Dedifferentiated amniotic fluid mesenchymal stem cell (primary cell): ENCODE measurements around the gene SPON2.

Experiments
- DNase-seq: peaks from one replicate; pipeline ENCODE4 v3.0.0-alpha.2; 2016; ENCODE audit errors: extremely low spot score

The SPON2 gene

DNA sequence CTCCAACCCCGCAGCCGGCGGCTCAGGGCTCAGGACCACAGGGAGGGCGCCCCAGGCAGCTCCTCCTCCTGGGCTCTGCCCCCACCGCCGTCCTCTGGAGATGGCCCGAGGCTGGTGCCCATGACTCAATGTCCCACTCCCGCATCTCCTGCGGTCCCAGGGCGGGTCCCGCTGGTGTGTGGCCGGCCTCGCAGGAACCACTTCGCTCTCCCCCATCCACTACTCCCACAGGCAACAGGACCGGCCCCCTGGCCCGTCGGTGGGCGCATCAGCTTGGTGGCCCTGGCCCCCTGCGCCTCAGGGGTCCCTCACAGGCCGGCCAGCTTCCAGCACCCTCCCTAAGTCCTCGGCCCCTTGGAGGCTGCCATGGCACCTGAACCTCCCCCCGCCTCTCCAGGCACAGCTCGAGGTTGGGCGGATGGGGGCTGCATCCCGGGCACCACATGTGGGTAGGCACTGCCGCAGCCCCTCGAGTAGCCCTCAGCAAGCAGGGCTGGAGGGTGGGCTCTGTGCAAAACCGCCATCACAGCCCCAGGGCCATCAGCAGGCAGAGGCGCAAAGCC lies 22.8 kb upstream of the SPON2 start:
- DNase-seq, result no peak

DNA sequence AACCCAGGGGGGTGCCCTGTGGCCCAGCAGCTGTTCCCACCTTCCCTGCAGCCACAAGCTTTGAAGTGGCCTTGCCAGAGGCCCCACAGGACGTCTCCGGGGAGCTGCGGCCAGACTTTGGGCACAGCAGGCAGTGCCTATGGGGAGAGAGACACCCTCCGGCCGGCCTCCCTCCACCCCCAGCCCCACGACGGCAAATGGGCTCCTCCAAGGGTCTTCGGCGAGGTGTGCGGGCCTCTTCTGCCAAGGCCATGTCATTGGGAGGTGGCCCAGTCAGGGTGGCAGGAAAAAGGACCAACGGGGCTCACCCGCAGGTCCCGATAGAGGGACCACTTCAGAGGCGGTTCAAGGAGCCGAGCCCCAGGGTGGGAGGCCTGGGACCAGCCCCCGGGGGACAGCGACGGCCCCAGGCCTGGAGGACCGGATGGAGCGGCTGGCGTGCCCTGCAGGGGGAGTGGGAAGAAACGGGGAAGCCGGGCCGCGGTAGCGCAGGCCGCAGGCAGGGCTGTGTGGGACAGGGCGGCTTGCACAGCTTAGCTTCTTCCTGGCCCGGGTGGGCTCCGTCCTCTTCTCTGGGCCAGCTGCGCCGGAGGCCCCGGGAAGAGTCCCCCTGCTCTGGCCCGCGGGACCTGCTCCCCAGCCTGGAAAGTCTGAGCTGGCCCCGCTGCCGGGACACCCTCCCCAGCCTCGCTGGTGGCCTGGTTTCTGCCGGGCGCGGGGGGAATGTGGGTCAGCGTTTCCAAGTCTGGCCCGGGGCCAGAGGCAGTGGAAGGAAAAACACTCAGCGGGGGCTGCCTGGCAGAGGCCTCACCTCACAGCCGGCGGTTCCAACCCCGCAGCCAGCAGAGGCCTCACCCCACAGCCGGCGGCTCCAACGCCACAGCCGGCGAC lies 21.9 kb upstream of the SPON2 start:
- no peak for DNase-seq

DNA sequence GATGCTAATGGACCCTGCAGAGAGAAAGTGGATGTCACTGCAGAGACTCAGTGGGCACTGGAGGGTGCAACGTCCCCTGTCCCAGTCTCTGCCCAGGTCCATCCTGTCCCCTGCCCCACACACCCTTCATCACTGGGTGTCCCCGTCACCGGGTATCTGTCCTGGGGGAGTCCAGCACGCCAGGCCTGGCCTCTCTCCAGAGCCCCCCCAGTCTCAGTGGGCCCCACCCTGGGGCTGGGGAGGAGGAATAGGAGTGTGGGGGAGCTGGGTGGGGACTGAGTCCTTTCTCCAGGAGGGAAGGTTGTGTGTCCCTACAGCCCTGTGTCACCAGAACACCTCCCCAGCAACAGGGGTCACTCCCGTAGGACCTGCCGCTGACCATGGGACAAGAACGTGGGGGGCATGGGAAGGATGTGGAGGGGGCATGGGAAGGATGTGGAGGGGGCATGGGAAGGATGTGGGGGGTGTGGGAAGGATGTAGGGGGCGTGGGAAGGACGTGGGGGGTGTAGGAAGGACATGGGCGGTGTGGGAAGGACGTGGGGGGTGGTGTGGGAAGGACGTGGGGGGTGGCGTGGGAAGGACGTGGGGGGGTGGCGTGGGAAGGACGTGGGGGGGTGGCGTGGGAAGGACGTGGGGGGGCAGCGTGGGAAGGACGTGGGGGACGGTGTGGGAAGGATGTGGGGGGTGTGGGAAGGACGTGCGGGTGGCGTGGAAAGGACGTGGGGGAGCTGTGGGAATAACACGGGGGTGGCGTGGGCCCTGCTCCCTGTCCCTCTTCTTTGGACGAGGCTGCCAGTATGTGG lies 21.0 kb upstream of the SPON2 start:
- no peak for DNase-seq

DNA sequence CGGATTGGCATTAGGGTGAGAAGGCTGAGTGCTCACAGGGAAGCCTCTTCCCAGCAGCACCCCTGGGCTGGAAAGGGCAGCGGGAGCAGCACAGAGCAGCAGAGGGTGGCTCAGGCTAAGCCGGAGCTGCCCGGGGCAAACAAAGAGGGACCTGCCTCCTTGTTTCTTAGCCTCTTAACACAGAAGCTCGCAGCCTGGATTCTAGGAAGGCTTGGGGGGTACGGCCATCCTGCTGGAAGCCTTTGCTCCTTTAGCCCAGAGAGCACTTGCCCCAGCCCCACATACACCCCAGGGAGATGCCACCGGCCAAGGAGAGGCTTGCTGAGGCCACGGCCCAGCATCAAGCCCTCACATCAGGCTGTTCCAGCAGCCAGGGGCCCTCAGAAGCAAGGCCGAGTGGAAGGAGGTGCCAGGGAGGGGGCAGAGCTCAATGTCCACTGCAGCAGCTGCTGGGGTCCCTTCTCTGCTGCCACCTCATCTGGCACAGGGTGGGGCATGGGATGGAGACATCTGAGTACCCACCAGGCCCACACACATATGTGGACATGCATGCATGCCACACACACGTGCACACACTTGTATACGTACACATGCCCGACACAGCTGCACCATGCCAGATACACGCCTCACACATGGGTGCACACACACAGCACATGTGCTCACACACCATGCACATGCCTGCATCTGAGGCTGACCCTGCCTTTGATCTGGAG lies 20.3 kb upstream of the SPON2 start:
- DNase-seq, result no peak

GRCh38 chr4:1192091-1192492 lies 19.7 kb upstream of the SPON2 start:
- peak; percentile 93 for DNase-seq

GRCh38 chr4:1191621-1192020 lies 19.2 kb upstream of the SPON2 start:
- DNase-seq, result no peak

GRCh38 chr4:1187182-1187581 lies 14.8 kb upstream of the SPON2 start:
- no peak for DNase-seq

DNA sequence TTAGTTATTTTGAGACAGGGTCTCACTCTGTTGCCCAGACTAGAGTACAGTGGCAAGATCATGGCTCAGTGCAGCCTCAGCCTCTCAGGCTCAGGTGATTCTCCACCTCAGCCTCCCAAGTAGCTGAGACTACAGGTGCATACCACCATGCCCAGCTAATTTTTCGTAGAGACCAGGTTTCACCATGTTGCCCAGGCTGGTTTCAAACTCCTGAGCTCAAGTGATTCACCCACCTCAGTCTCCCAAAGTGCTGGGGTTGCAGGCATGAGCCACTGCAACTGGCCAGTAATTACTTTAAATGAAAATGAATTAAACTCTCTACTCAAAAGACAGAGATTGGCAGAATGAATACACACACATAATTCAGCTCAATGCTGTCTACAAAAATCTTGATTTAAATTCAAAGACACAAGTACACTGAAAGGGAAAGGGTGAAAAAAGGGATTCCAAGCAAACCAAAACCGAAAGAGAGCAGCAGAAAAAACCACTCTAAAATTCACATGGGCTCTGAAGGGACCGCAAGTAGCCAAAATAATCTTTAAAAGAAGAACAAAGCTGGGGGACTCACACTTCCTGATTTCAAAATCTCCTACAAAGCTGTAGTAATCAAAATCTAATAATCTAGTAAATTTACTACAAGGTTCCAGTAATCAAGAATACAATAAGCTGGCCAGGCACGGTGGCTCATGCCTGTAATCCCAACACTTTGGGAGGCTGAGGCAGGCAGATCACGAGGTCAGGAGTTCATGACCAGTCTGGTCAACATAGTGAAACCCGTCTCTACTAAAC lies 11.8 kb upstream of the SPON2 start:
- no peak for DNase-seq

DNA sequence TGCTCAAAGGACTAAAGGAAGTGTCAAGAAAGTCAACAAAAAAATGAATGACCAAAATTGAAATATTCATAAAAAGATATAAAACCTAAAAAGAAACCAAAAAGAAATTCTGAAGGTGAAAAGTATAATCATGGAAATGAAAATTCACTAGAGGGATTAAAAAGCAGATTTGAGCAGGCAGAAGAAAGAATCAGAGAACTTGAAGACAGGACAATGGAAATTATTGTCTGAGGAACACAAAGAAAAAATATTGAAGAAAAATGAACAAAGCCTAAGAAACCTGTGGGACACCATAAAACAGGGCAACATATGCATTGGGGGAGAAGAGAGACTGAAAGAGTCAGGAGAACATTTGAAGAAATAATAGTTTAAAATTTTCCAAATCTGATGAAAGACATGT lies 9.9 kb upstream of the SPON2 start:
- DNase-seq, result no peak

DNA sequence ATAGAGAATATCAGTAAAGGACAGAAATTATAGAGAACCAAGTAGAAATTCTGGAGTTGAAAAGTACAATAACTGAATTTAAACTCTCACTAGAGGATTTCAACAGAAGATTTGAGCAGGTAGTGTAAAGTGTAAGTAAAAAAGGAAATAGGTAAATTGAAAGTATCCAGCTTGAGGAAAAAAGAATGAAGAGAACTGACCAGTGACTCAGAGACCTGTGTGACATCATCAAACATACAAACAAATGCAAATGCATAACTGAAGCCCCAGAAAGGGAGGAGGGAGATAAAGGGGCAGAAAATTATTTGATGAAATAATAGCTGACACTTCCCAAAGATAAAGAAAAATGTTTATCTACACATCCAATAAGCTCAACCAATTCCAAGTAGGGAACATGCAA lies 8.3 kb upstream of the SPON2 start:
- DNase-seq, result no peak

- DNase-seq, result no peak
Measured at GRCh38 chr4:1179976-1180375, 7.6 kb upstream of the SPON2 start.

- no peak for DNase-seq
Measured at GRCh38 chr4:1179089-1179441, 6.7 kb upstream of the SPON2 start.

GRCh38 chr4:1178300-1179088 lies 6.1 kb upstream of the SPON2 start:
- DNase-seq, result no peak

DNA sequence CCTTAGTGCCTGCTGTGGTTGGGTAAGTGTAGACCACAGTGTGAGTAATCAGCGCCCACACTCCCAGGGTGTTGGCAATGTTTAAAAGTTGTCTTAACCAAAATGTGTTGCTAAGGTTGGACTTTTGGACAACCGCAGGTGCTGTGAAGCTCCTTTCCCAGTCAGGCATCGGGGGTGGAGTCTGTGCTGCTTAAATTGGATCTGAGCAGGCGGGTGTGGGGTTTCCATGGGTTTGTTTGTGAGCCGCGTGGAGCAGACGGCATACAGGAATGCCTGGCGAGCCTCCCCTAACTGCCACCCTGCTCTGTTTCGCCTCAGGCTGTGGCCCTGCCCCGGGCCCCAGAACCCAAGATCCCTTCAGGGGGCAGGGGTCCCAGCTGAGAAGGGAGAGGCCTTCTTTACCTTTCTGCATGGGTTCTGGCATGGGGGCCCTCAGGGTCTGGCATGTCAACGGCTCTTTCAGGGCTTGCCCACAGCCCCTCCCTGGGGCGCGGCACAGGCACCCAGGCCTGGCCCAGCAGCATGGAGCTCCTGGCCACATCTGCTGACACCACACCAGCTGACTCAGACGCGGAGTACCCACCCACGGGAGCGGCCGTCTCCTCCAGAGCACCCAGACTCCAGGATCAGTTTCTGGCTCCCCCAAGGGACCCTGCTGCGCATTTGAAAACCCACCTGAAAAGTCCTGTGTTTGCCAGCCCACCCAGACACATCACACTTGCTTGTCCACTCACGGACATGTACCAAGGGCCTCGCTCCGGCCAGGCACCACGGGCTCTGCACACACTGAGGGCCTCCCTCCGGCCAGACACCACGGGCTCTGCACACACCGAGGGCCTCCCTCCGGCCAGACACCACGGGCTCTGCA lies 5.1 kb upstream of the SPON2 start:
- no peak for DNase-seq

- no peak for DNase-seq
Measured at GRCh38 chr4:1176398-1177273, 4.3 kb upstream of the SPON2 start.

DNA sequence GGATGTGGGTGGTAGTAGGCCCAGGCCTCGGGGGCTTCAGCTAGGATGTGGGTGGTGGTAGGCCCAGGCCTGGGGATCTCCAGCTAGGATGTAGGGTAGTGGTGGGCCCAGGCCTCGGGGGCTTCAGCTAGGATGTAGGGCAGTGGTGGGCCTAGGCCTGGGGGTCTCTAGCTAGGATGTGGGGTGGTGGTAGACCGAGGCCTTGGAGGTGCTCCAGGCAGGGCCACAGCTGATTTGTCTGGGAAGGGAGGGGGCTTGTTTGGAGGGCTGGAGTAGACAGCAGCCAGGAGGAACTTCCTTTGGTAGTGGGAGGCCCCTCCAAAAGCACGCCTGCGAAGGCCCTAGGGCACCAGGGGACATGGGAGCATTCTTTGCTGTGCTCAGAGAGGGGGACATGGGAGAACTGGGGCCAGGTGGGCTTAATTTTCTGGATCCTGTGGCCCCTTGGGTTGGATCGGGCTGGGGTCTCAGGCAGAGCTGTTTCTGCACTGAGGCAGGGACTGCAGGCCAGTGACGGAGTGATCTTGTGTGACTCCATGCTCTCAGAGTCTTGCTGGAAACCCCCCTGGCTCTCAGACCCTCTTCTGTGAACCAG lies 3.3 kb upstream of the SPON2 start:
- no peak for DNase-seq

GRCh38 chr4:1174941-1175634 lies 2.7 kb upstream of the SPON2 start:
- DNase-seq, result no peak
